CD4-positive, alpha-beta T cell treated with Interleukin-10 for 1 hour (primary cell): Measurements from ENCODE around the gene LMO2.

Experiments
- DNase-seq: peaks from one replicate; pipeline ENCODE4 v3.0.0-alpha.2; 2020

LMO2 gene

GRCh38 chr11:33912405-33913361 is 20.8 kb upstream of the LMO2 start:
- DNase-seq: no peak

GRCh38 chr11:33910958-33911339 is 19.1 kb upstream of the LMO2 start:
- no peak for DNase-seq

- no peak for DNase-seq
These were observed 18.6 kb upstream of the LMO2 start for GRCh38 chr11:33910296-33910957.

GRCh38 chr11:33909552-33909951 is 17.7 kb upstream of the LMO2 start:
- DNase-seq: no peak

GRCh38 chr11:33909150-33909549 is 17.3 kb upstream of the LMO2 start:
- DNase-seq: no peak

GRCh38 chr11:33907421-33907820 is 15.5 kb upstream of the LMO2 start:
- no peak for DNase-seq

GRCh38 chr11:33906484-33907186 is 14.8 kb upstream of the LMO2 start:
- DNase-seq: no peak

- DNase-seq: no peak
These were observed 12.2 kb upstream of the LMO2 start for GRCh38 chr11:33904102-33904501.

- DNase-seq: no peak
These were observed 8.4 kb upstream of the LMO2 start for GRCh38 chr11:33900159-33900840.

GRCh38 chr11:33899400-33900037 is 7.6 kb upstream of the LMO2 start:
- DNase-seq: no peak

- DNase-seq: no peak
These were observed 7.1 kb upstream of the LMO2 start for GRCh38 chr11:33898957-33899356.

GRCh38 chr11:33897761-33898375 is 6.0 kb upstream of the LMO2 start:
- no peak for DNase-seq

GRCh38 chr11:33896911-33897310 is 5.0 kb upstream of the LMO2 start:
- DNase-seq: no peak

GRCh38 chr11:33895752-33896137 is 3.9 kb upstream of the LMO2 start:
- DNase-seq: no peak

GRCh38 chr11:33894398-33894746 is 2.5 kb upstream of the LMO2 start:
- no peak for DNase-seq

- peak; percentile 57 for DNase-seq
These were observed 2.0 kb upstream of the LMO2 start for GRCh38 chr11:33893711-33894397.

GRCh38 chr11:33892906-33893594 is 1.2 kb upstream of the LMO2 start:
- no peak for DNase-seq

- DNase-seq: no peak
These were observed 2.0 kb downstream of the LMO2 start for GRCh38 chr11:33889821-33890378.

GRCh38 chr11:33889296-33889695 is 2.6 kb downstream of the LMO2 start:
- DNase-seq: no peak

GRCh38 chr11:33887886-33888285 is 4.0 kb downstream of the LMO2 start:
- DNase-seq: no peak
